HG03139 (cell line): Measurements from ENCODE around the gene CNOT2.

ENCODE experiments used
- ATAC-seq: cut with Tn5 transposase; IDR thresholded peaks from one replicate; pipeline ENCODE4 v1.9.1; 2021; ENCODE audit not compliant: unreplicated experiment

The CNOT2 gene, protein sequence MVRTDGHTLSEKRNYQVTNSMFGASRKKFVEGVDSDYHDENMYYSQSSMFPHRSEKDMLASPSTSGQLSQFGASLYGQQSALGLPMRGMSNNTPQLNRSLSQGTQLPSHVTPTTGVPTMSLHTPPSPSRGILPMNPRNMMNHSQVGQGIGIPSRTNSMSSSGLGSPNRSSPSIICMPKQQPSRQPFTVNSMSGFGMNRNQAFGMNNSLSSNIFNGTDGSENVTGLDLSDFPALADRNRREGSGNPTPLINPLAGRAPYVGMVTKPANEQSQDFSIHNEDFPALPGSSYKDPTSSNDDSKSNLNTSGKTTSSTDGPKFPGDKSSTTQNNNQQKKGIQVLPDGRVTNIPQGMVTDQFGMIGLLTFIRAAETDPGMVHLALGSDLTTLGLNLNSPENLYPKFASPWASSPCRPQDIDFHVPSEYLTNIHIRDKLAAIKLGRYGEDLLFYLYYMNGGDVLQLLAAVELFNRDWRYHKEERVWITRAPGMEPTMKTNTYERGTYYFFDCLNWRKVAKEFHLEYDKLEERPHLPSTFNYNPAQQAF

DNA sequence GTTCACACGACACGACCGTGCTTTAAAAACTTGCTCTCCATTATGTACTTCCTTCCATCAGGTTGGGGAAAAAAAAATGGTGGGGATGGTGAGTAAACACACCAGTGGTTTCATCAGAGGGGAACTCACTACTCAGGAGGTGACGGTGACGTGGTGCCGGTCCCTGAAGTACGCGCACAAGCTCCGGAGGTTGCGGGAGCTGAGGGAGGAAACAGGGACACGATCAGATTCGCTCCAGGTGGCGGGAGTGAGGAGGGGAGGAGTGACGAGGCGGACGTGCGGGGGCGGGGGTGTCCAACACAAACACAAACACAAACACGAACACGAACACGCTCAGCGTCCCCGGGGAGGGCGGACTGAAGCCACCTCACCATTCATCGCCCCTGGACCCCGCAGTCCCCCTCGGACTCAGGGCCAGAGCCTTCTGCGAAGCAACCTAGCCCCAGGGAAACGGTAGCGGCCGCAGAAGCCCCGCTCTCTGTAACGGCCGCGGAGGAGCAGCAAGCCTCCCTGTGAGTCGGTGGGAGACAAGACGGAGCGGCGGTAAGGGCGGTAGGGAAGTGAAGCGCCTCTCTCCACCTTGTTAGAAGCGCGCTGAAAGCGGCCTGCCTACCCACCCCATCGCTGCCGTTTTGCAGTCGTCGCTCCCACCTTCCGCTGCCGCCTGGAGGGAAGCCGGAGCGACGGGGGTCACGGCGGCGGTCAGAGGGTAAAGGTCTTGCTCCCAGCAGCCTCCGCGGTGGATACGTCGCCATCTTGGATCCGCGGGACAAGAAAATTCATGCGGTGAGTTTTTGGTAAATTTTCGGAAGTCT lies at the start of gene CNOT2:
CNOT2 (plus strand) TSS at position 739 of the 815 bp plus-strand sequence. CDS start 34,794 bp downstream, outside the sequence.
- peak; percentile 62 for ATAC-seq

DNA sequence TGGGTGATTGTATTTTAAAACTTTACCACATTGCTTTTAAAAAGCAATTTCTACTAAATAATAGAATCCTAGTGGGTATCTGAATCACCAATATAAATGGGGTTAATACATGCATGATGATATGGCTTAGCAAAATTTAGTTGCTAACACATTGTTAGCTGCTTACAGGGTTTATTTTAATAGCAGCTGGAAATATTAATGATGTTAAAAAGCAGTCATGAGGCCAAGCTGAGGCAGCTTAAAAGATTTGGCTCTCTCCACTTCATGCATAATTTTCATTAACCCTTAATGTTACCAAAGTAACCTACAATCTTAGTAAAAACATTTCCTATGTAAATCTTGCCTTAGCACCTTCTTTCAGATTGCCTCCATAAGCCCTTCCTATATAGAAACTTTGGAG lies 49.2 kb upstream of the CNOT2 start:
- no peak for ATAC-seq

DNA sequence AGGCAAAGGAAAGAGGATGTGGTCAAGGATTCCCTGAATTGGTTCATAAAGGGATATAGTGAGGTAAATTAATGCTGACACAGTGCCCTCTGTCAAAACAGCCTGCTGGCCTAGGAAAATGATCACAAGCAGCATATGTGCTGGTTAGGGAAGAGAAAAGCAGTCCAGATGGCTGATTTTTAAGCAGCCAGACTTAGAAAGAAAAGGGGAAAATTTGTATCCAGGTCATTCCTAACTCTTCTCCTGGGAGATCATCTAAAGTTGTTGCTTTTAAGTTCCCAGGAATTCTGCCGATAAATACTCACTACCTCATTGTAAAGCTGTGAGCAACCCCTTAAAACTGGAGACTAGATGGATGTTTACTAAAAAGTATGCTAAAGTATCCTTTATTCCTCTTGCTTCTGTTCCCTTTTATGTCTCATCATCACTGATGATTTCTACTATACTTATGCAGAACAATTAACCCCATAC lies 46.4 kb upstream of the CNOT2 start:
- no peak for ATAC-seq

DNA sequence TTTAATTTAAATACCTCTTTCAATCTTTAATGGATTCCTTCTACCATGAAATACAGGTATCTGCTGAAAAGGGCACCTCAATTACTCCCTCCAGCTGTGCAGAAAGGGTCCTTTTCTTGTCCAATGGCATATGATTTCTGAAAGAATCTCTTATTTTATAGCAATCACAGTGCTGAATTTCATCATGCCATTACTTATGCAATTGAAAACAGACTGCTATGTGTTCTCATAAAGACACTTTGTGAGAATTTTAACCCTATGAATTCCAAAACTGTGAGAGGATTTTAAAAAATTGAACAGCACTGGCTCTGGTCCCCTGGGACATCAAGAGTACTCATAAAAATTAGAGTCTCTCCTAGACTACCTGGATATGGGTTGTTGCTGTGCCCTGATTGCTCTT lies 45.9 kb upstream of the CNOT2 start:
- no peak for ATAC-seq

DNA sequence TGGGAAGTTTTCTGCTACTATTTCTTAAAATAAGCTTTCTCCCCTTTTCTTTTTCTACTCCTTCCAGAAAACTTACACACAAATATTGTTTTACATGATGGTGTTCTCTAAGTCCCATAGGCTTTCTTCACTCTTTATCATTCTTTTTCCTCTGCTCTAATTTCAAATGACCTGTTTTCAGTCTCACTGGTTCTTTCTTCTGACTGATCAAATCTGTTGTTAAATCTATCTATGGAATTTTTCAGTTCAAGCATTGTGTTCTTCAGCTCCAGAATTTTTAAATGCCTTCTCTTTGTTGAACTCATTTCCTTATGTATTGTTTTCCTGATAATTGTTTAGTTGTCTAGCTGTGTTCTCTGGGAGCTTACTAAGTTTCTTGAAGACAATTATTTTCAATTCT lies 29.5 kb upstream of the CNOT2 start:
- no peak for ATAC-seq

DNA sequence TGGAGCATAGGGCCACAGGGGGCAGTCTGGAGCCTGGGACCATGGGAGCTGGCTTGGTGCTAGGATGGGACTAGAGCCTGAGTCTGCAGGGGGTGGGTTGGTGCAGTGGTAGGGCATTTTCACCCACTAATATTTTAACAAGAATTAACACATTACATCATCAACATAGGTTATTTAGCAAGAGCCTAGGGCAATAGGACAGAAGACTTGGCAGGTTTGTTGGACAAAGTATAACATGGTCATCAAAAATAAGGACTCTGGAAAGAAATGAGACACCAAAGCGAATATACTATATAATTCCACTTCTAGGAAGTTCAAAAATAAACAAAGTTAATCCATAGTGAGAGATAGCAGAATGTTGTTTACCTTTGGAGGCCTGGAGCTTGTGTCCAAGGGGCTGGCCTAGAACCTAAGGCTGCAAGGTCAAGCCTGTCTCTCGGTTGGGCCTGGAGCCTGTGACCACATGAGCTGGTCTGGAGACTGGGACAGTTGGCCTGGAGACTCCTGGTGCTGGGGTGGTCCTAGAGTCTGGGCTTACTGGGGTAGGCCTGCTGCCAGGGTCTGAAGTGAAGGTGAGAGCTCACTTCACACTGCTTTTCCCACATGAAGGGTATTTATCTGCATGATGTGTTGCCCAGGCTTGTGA lies 28.1 kb upstream of the CNOT2 start:
- ATAC-seq: no peak

DNA sequence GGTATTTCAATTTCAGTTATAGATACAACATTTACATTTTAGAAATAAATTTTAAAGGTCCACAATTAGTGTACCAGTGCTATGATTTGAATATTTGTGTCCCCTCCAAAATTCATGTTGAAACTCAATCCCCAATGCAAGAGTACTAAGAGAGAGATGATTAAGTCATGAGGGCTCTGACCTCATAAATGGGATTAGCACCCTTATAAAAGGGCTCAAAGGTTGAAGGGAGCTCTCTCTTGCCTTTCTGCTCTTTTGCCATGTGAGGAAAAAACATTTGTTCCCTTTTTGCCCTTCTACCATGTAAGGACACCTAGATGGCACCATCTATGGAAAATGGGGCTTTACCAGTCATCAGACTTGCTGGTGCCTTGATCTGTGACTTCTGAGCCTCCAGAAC lies 25.8 kb upstream of the CNOT2 start:
- no peak for ATAC-seq

DNA sequence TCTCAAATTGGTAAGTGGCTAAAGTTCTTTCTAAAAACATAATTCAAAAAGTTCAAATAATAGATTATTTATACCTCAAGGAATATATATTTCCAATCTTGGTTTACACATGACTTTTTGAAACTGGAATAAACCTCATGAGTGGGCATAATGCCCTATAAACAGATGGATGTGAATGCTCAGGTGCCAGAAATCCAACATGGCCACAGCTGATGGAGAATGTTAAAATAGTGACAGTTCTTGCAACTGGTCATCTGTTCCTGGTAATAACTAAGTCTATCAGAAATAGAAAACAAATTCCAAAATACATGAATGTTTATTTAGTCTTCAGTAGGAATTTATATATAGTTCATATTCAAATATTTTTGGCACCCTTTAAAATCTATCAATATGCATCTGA lies 21.6 kb upstream of the CNOT2 start:
- no peak for ATAC-seq

DNA sequence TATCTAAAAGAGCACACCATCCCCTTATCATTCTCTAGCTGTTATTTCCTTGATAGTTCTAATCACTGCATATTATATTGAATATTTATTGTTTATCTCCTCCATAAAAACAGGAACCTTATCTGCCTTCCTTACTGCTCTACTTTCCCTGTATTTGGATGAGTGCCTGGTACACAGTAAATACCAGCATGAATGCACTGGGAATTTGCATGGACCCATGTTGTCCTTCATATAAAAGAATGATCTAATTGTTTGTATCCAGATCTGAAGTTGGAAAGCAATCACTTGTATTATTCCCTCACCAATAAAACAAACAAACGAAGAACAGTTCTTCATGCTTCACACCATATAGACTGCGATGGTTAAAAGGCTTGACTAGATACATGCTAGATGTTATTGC lies 15.3 kb upstream of the CNOT2 start:
- ATAC-seq: no peak

DNA sequence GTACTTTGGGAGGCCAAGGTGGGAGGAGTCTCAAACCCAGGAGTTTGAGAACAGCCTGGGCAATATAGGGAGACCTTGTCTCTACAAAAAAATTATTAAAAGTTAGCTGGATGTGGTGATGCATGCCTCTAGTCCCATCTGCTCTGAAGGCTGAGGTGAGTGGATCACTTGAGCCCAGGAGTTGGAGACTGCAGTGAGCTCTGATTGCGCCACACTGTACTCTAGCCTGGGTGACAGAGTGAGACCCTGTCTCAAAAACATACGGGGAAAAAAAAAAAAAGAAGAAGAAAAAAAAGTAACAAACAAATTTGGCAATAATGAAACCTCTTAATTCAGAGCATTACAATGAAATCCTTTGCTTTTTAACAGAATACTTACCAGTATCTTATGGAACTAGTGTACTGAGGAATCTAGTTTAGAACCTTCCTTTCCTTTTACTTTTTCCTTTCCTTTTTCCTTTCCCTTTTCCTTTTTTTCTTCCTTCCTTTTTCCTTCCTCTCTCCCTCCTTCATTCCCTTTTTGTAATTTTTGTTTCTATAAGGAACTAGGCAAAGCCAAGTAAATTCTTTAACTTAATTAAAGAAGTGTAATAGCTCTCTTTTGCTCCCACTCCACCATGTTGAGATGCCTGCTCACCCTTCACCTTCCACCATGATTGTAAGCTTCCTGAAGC lies 12.2 kb upstream of the CNOT2 start:
- ATAC-seq: no peak

DNA sequence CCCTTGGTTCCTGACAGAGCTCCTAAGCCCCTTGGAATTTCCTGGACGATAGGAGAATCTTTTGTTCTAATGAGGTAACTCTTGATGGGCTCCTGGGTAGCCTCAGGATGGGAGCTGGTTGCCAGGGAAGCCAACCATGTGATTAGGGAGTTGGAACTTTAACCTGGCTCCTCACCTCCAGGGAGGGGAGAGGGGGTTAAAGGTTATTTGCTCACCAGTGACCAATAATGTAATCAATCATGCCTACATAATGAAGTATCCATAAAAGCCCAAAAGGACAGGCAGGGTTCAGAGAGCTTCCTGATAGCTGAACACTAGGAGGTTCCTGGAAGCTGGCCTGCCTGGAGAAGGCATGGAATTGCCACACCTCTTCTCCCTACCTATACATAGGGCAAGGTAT lies 6.2 kb upstream of the CNOT2 start:
- no peak for ATAC-seq

DNA sequence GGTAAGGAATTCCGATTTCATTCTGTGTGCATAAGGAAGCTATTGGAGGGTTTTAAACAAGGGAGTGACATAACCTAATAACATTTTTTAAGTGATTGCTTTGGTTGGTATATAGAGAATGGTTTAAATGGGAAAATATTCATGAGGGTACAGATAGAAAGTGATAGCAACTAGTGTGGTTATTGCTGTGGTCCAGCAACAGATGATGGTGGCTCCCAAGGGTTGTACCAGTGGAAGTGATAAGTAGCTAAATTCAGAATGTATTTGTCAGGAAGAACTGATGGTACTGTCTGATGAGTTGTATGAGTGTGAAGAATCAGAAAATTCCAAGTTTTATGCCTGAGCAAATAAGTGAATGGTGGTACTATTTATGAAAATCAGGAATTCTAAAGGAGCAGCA lies 2.6 kb upstream of the CNOT2 start:
- no peak for ATAC-seq

DNA sequence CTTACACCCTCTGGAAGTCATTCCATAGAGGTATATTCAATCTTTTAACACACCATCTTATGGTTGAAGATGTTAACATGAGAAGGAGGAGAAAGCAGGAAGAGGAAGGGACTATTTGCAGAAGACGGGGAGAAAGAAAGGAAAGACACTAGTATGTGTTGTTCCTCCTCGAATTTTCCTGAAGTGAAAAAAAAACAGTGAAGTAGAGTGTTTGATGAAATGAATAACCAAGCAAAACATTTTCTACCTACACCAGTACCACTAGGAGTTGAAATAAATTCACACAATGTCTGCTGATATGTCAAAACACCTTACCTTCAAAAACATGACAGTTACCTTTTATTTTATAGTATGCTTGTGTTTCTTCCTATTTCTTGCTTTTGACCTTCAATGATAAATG lies 1.4 kb upstream of the CNOT2 start:
- no peak for ATAC-seq

DNA sequence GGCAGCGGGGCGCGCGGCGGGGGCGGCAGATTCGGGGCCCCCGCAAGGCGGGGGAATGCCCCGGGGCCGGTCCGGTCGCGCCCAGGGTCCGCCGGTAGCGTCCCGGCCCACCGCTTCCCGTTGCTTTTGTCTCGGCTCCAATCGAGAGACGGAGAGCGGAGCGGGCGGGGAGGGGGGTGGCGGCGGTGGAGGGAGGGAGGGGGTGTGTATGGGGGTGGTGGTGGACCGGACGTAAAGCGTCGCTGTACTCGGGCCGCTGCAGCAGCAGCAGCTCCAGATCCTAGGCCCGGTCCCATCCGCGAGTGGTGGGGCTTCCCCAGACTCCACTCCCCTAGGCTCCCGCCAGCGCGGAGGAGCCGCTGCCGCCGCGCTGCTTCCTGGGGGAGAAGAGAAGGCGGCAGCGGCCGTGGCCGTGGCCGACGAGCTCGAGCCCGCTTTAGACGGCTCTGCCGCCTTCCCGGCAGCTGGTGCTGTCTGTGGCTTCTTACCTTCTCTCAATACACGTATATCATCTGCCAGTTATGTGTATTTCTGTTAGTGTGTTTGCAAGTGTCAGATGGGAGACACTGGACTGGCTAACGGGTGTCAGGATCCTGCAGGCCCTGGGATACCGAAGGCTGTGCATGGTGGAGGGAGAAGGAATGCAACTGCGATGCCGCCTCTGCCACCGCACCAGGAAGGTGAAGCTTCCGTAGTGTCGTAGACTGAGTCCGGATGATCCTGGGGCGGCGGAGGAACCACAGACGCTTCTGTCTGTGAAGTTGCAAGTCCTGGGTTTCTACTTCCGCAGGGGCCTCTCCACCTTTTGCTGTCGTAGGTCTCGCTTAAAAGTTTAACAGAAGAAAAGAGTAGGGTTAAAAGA lies 508 bp downstream of the CNOT2 start:
- peak; percentile 47 for ATAC-seq

DNA sequence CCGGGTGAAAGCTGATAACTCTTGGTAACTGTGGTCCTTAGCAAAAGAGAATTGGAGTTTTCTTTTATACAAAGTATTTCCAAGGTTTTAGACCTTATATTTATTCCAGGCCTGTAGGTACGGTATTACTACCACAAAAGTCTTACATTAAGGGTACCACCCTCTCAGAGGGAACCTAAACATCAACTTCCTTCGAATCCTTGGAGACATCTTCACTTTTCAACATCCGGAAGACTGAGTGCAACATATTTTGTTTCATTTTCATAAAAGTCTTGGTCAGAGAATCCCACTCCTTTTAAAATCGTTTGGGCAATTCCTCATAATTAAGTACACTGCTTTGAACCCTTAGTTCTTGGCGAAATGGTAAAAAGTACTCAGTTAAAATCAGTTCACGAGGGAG lies 1.2 kb downstream of the CNOT2 start:
- ATAC-seq: no peak

DNA sequence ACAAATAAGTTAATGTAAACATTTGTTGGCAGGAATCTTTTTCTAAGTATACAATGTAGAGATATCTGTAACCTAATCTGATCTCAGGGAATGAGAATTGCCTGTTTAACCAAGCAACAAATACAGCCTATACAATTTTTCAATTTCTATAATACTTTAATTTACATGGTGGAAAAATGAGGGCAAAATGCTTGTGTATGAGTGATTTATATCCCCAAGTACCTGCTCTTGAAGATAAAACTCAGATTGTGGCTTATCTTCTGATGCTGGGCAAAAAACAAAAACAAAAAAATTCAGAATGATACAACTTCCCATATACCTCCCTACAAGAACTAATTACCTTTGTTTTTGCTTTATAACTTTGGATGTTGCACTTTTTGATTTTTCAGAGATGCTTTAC lies 2.2 kb downstream of the CNOT2 start:
- no peak for ATAC-seq

DNA sequence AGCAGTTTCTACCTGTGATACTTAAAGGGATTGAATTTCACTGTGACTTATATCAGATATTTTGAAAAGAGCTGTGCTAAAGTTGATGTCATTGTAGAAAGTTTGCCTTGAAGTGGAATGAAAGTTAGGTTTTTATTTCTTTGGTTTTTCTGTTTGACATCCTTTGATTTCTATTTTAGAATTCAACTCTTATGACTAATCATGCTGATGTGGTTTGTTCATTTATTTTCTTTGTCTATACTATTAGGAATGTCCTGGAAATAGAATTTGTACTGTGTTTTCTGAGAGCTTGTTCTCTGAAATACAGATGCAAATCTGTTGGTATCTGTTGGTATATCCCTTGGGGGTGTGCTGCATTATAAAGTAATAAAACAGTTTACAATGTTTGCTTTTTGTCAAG lies 3.3 kb downstream of the CNOT2 start:
- ATAC-seq: no peak

DNA sequence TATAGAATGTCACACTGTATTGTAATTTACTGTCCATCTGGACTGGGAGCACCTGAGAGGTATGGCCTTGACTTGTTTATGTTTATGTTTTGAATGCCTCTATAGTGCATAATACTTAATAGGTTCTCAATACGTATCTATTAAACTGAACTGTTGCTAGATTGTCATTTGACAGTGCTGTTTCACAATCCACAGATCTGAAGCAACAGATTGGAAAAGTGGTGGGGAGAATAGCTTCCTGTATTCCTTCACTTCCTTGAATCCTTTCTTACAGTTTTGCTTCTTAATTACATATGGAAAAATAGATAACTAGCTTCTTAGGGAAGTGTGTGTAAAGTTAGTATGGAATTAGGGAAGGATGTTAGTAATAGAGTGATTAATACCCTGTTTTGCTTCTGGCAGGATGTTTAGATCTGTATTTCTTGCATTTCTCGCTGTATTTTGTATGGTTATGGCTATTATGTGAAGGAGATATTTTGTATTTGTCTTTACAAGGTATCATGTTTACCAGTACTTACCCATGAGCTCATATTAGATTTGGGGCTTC lies 4.5 kb downstream of the CNOT2 start:
- no peak for ATAC-seq

DNA sequence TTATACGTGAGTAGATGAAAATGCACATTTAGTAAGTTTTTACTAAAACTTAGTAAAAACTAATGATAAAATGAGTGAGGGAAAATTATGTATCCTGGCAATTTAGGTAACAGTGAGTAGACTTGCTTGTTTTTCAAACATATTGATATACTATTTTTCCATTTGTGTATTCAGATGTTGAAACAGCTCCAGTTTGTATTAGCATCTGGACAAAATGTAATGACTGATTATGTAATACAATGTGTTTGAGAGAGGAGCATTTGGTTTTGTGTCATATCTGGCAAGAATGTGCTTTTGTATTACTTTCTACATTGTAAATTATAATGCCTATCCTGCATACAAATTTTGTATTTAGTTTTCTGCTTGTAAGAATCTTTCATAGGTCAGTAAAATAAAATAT lies 5.6 kb downstream of the CNOT2 start:
- ATAC-seq: no peak

DNA sequence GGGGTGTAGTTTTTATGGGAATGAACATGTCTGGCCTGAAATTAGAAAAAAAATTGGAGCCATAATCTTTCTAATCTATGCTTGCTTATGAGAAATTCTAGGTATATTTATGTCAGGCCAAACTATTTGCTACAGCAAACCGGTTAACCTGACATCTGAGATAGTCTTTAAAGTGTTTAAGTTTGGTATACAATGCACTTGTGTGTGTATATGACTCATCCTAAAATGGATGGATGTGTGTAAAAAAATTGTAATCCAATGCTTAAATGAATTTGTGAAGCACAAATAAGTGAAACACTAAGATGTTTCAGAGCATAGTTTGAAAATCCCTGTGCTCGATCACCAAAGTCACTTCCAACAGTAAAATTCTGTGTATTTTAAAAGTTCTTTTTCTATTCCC lies 6.7 kb downstream of the CNOT2 start:
- no peak for ATAC-seq
